ENCODE measurements around the gene MSL3B.

MSL3B gene

GRCh38 chr2:233816771-233817170 lies 51.4 kb downstream of the MSL3B start:
- ChIA-PET POLR2A (no interaction called here), CTCF (ENCODE audit: low intra/inter-chr PET ratio) (no interaction called here)
- no peak overlapping the region for H3K4me3 ChIP-seq
- ATAC-seq (no peak), DNase-seq (ENCODE audit: extremely low read depth in 1 of 4, low spot score in 3 of 4) (no peak), FAIRE-seq (no peak)
- H3K36me3 ChIP-seq (ENCODE audit: control insufficient read depth, insufficient read depth, low read length) = no peaks in the 10 kb centered on the region
- in situ Hi-C loops (cut with MboI) (no loop called here), intact Hi-C loops (cut with micrococcal nuclease) (no loop called here)
- H3K27me3 ChIP-seq (ENCODE audit: control insufficient read depth in 2 of 2, insufficient read depth in 2 of 2, low read length in 2 of 2) = peaks cover 0 to 45% of the 10 kb centered on the region in 2 experiments; a peak in 3 of 5 replicates
- no peaks in the 10 kb centered on the region; the same call in 1 of the 2 replicates for H4K20me1 ChIP-seq (replicated peaks; ENCODE audit: control insufficient read depth, insufficient read depth, low read length)
- H3K27ac ChIP-seq (ENCODE audit: extremely low read depth, low read depth, low read length) = no peak overlapping the region
- WGBS (ENCODE audit: insufficient coverage, low coverage, missing lambda C conversion rate) = 0% methylated on average over 4 of the region's 4 CpGs
- no TSS peak for BruUV-seq (replicated peaks)
- no peaks in the 10 kb centered on the region; a peak in 1 of 5 replicates for H3K4me1 ChIP-seq (replicated peaks in 1 of 2; ENCODE audit: control insufficient read depth in 2 of 2, insufficient read depth in 2 of 2, low read length in 2 of 2)
- no peaks in the 10 kb centered on the region for H3K9me3 ChIP-seq (replicated peaks; ENCODE audit: control insufficient read depth, insufficient read depth, low read depth, low read length)
- H3K79me2 ChIP-seq (ENCODE audit: control insufficient read depth, insufficient read depth, low read length) = no peaks in the 10 kb centered on the region
- H2AFZ ChIP-seq (ENCODE audit: low read depth, low read length) = no peak overlapping the region
- no peak overlapping the region for H3K4me2 ChIP-seq (ENCODE audit: insufficient read depth, low read length)
- H3K9ac ChIP-seq (ENCODE audit: insufficient read depth in 1 of 2, low read depth in 2 of 2, low read length in 2 of 2) = no peak overlapping the region
- TF ChIP-seq MXD1 (CRISPR knock-in tag; IDR thresholded peaks at IDR 0.05; ENCODE audit: borderline replicate concordance, poor library complexity, severe bottlenecking) (no peak), ZNF584 (CRISPR knock-in tag; IDR thresholded peaks at IDR 0.05; ENCODE audit: low read depth) (no peak), RHOXF2B (CRISPR knock-in tag; conservative IDR thresholded peaks at IDR 0.05) (no peak), MITF (IDR thresholded peaks at IDR 0.05) (no peak), TRIM25 (IDR thresholded peaks at IDR 0.05; ENCODE audit: borderline replicate concordance) (no peak), ILK (tag; IDR thresholded peaks at IDR 0.05; ENCODE audit: borderline replicate concordance, low read depth) (no peak), ELK1 (CRISPR knock-in tag; IDR thresholded peaks at IDR 0.05) (no peak), OTX1 (CRISPR knock-in tag; IDR thresholded peaks at IDR 0.05) (no peak), MCM5 (IDR thresholded peaks at IDR 0.05; ENCODE audit: low read depth) (no peak), SREBF1 (IDR thresholded peaks at IDR 0.05; ENCODE audit: borderline replicate concordance, low read depth, low read length) (no peak), FIP1L1 (IDR thresholded peaks at IDR 0.05; ENCODE audit: low read depth, low read length, poor library complexity, severe bottlenecking) (no peak), IRF2 (CRISPR knock-in tag; IDR thresholded peaks at IDR 0.05) (no peak), GATAD2A (IDR thresholded peaks at IDR 0.05) (no peak), NEUROD1 (IDR thresholded peaks at IDR 0.05; ENCODE audit: borderline replicate concordance, low read depth, low read length, partially characterized antibody) (no peak), FOXJ2 (tag; IDR thresholded peaks at IDR 0.05) (no peak)
- H3K9me1 ChIP-seq (ENCODE audit: control insufficient read depth, insufficient read depth, low read length) = no peaks in the 10 kb centered on the region

All from K562 (cell line).